IMR-90 (cell line): ENCODE data around the gene CHTF8. TPM values are rescaled to one million over a fixed set of nuclear protein-coding genes. Genes with fewer than 3 reads are reported as not detected.

Source experiments
- ATAC-seq: fragments of 200-7000 bp; cut with Tn5 transposase; 2 replicates; pipeline ENCODE4 v1.9.1; 2020; ENCODE audit warnings: low read depth, mild to moderate bottlenecking, moderate library complexity
- BruUV-seq: library from RNA; stranded (reverse); fragments of 400-500 nt; replicated peaks from 2 replicates; lab custom pipeline; 2021; lab: Mats Ljungman, UMichigan
- CTCF ChIA-PET: fragments of 300-600 bp; formaldehyde crosslinking; extraction: SDS; loops from one replicate; lab custom pipeline; 2021; ENCODE audit warnings: antibody characterized with exemption; lab: Yijun Ruan, JAX
- POLR2A ChIA-PET: fragments of 300-600 bp; sonication (Branson Sonifier 250); formaldehyde crosslinking; loops from one replicate; lab custom pipeline; 2022; ENCODE audit warnings: antibody characterized with exemption; ENCODE audit not compliant: unreplicated experiment; lab: Charles Lee
- DNase-seq: peaks from one replicate; pipeline ENCODE4 v3.0.0; 2013
- H2AFZ ChIP-seq: replicated peaks from 2 replicates; pipeline ENCODE3; 2013; ENCODE audit warnings: low read length, mild to moderate bottlenecking; ENCODE audit not compliant: poor library complexity
- H2AK5ac ChIP-seq: 2 replicates; pipeline ENCODE4 v1.6.1; 2013; ENCODE audit warnings: low read depth, low read length, inconsistent platforms
- H2AK9ac ChIP-seq: replicated peaks from 2 replicates; pipeline ENCODE3; 2013; ENCODE audit warnings: mild to moderate bottlenecking, low read depth, low read length, moderate library complexity; ENCODE audit not compliant: poor library complexity
- H2BK120ac ChIP-seq: 2 replicates; pipeline ENCODE4 v1.6.1; 2013; ENCODE audit warnings: low read depth, low read length, inconsistent platforms
- H2BK15ac ChIP-seq: 3 replicates; pipeline ENCODE4 v1.6.1; 2013; ENCODE audit warnings: low read depth, low read length, inconsistent platforms
- H2BK20ac ChIP-seq: 2 replicates; pipeline ENCODE4 v1.6.1; 2013; ENCODE audit warnings: low read depth, mild to moderate bottlenecking, inconsistent platforms, low read length, moderate library complexity
- H2BK5ac ChIP-seq: 2 replicates; pipeline ENCODE4 v1.6.1; 2013; ENCODE audit warnings: mild to moderate bottlenecking, low read depth, low read length, inconsistent platforms; ENCODE audit not compliant: poor library complexity, severe bottlenecking
- H3K14ac ChIP-seq: replicated peaks from 2 replicates; pipeline ENCODE4 v1.6.1; 2013; ENCODE audit warnings: low read depth, low read length, inconsistent platforms
- H3K18ac ChIP-seq: 2 replicates; pipeline ENCODE4 v1.6.1; 2013; ENCODE audit warnings: low read depth, low read length, control low read depth
- H3K23ac ChIP-seq: 2 replicates; pipeline ENCODE4 v1.6.1; 2013; ENCODE audit warnings: low read depth, low read length, inconsistent platforms
- H3K27ac ChIP-seq: 2 replicates; pipeline ENCODE4 v1.5.1; 2013; ENCODE audit warnings: mild to moderate bottlenecking, control low read depth, low read length; ENCODE audit not compliant: insufficient read depth
- H3K27me3 ChIP-seq: 2 replicates; pipeline ENCODE4 v1.6.1; 2013; ENCODE audit warnings: low read length; ENCODE audit not compliant: control insufficient read depth, insufficient read depth
- H3K36me3 ChIP-seq: 2 replicates; pipeline ENCODE4 v1.6.1; 2013; ENCODE audit warnings: low read length, mixed read lengths; ENCODE audit not compliant: control insufficient read depth, insufficient read depth
- H3K4ac ChIP-seq: 2 replicates; pipeline ENCODE4 v1.6.1; 2013; ENCODE audit warnings: low read depth, low read length, inconsistent platforms
- H3K4me1 ChIP-seq: 2 replicates; pipeline ENCODE4 v1.6.1; 2013; ENCODE audit warnings: low read length, mixed read lengths; ENCODE audit not compliant: control insufficient read depth, insufficient read depth
- H3K4me2 ChIP-seq: 2 replicates; pipeline ENCODE4 v1.6.1; 2013; ENCODE audit warnings: low read depth, mild to moderate bottlenecking, control low read depth, low read length, moderate library complexity
- H3K4me3 ChIP-seq: 2 replicates; pipeline ENCODE4 v1.5.1; 2013; ENCODE audit warnings: low read depth, mild to moderate bottlenecking, control low read depth, low read length, moderate library complexity; ENCODE audit not compliant: insufficient read depth
- H3K56ac ChIP-seq: 2 replicates; pipeline ENCODE4 v1.6.1; 2013; ENCODE audit warnings: low read length, inconsistent platforms; ENCODE audit not compliant: insufficient read depth; ENCODE audit errors: extremely low read depth
- H3K79me1 ChIP-seq, 2 experiments: 2 replicates each; pipeline ENCODE4 v1.6.1; 2013; ENCODE audit warnings: low read length in 2 of 2, inconsistent platforms in 1 of 2, low read depth in 1 of 2
- H3K9ac ChIP-seq: 2 replicates; pipeline ENCODE4 v1.6.1; 2013; ENCODE audit warnings: low read depth, low read length, control low read depth
- H3K9me1 ChIP-seq: 2 replicates; pipeline ENCODE4 v1.6.1; 2013; ENCODE audit warnings: low read length, inconsistent platforms; ENCODE audit not compliant: insufficient read depth
- H3K9me3 ChIP-seq: 2 replicates; pipeline ENCODE4 v1.6.1; 2013; ENCODE audit warnings: low read length; ENCODE audit not compliant: control insufficient read depth, insufficient read depth
- H4K20me1 ChIP-seq: 2 replicates; pipeline ENCODE4 v1.6.1; 2013; ENCODE audit warnings: low read length, inconsistent platforms; ENCODE audit not compliant: insufficient read depth
- H4K5ac ChIP-seq: 2 replicates; pipeline ENCODE4 v1.6.1; 2013; ENCODE audit warnings: mild to moderate bottlenecking, low read depth, low read length, control low read depth
- H4K8ac ChIP-seq, 2 experiments: 2 replicates each; pipeline ENCODE4 v1.6.1; 2013; ENCODE audit warnings: low read depth in 2 of 2, low read length in 2 of 2, control low read depth in 1 of 2, inconsistent platforms in 1 of 2
- H4K91ac ChIP-seq: 2 replicates; pipeline ENCODE4 v1.6.1; 2013; ENCODE audit warnings: low read depth, low read length, inconsistent platforms; ENCODE audit not compliant: insufficient read depth
- CEBPB ChIP-seq: IDR thresholded peaks from 2 replicates; pipeline ENCODE4 v1.6.1; 2012; ENCODE audit warnings: low read depth, low read length, improper control_type of control experiment
- CTCF ChIP-seq: conservative IDR thresholded peaks from 2 replicates; pipeline ENCODE4 v1.5.1; 2012; ENCODE audit warnings: mild to moderate bottlenecking, low read depth, low read length, improper control_type of control experiment
- MAFK ChIP-seq: IDR thresholded peaks from 2 replicates; pipeline ENCODE4 v1.6.1; 2012; ENCODE audit warnings: low read depth, low read length, improper control_type of control experiment
- MXI1 ChIP-seq: IDR thresholded peaks from 2 replicates; pipeline ENCODE4 v1.6.1; 2012; ENCODE audit warnings: low read depth, mild to moderate bottlenecking, low read length, moderate library complexity, borderline replicate concordance
- RCOR1 ChIP-seq: IDR thresholded peaks from 2 replicates; pipeline ENCODE4 v1.6.1; 2012; ENCODE audit warnings: mild to moderate bottlenecking, low read length, improper control_type of control experiment; ENCODE audit not compliant: insufficient replicate concordance
- RFX5 ChIP-seq: IDR thresholded peaks from 2 replicates; pipeline ENCODE4 v1.8.0; 2012; ENCODE audit warnings: low read depth, mild to moderate bottlenecking, low read length, moderate library complexity
- WGBS, 2 experiments: methylation state at CpG; one replicate each; pipeline versions ENCODE4 v1.1.5 to v1.1.7; 2013; ENCODE audit warnings: missing lambda C conversion rate in 2 of 2; ENCODE audit not compliant: insufficient read length in 1 of 2; ENCODE audit errors: extremely low coverage in 2 of 2; 5-methylcytosine and 5-hydroxymethylcytosine counted together
- dilution Hi-C: fragments of 300-500 bp; cut with HindIII; formaldehyde crosslinking; loops from one replicate; pipeline ENCODE4 v1.14.3; 2018; ENCODE audit warnings: low sequenced_read_pairs; ENCODE audit not compliant: unreplicated experiment
- in situ Hi-C: fragments of 300-500 bp; cut with MboI; formaldehyde crosslinking; loops from 3 replicates; pipeline ENCODE4 v1.14.3; 2019; ENCODE audit warnings: low sequenced_read_pairs, inconsistent platforms, mixed read lengths
- intact Hi-C: fragments of 100-400 bp; cut with micrococcal nuclease; formaldehyde crosslinking; loops from 2 replicates; pipeline ENCODE4 v1.10.0; 2022
- polyA plus RNA-seq, 3 experiments: library from polyadenylated mRNA; depleted of rRNA; stranded (reverse); fragments of >200 nt; gene quantifications; 2 replicates each; pipeline ENCODE4 v1.2.3, GENCODE V29; 2012; ENCODE audit warnings: low replicate concordance in 1 of 3
- total RNA-seq: library from RNA; depleted of rRNA; stranded (reverse); fragments of >200 nt; gene quantifications from 2 replicates; pipeline ENCODE4 v1.2.3, GENCODE V29; 2012
- TF ChIP-seq, protein P1 (sequence below): fragments of 150-350 bp; IDR thresholded peaks from 2 replicates; pipeline ENCODE4 v1.6.1; 2017; ENCODE audit warnings: mild to moderate bottlenecking, antibody characterized with exemption, low read length, low read depth

Gene CHTF8
- total and polyA plus RNA-seq, 2 of the 4 experiments (the other 2 are of a cell fraction): 47.1 to 122 TPM

DNA sequence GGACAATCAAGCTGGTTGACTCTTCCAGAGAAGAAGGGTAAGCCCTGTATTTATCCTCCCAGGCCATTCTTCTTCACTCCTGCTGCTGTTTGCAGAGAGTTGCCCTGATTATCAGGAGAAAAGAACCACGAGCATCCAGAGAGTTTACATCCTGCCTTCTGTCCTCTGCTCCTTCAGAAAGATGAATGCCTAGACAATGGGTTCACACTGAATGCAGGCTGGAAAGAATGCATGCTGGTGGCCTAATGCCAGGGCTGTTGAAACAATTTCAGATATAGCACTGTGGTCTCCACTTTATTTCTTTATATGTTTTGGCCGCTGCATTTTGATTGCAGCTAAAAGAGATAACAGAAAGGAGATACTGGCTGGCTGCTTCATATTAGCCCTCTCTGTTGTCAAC is 48.1 kb downstream of the CHTF8 start:
- intact Hi-C loops (no loop called here), in situ Hi-C loops (no loop called here), dilution Hi-C loops (no loop called here)
- no TSS peak for BruUV-seq
- Histone ChIP-seq H3K4ac (no peak overlapping the region), H3K9me3 (no peaks in the 10 kb centered on the region), H4K91ac (no peak overlapping the region), H3K4me3 (no peak overlapping the region), H2AFZ (no peak overlapping the region), H2BK5ac (no peak overlapping the region), H4K5ac (no peak overlapping the region), H4K8ac (no peak overlapping the region), H2AK9ac (no peak overlapping the region), H3K4me1 (peaks cover 4% of the 10 kb centered on the region), H3K9ac (no peak overlapping the region), H2AK5ac (no peak overlapping the region), H2BK15ac (no peak overlapping the region), H3K79me1 (no peaks in the 10 kb centered on the region), H4K20me1 (no peaks in the 10 kb centered on the region), H2BK20ac (no peak overlapping the region), H3K27me3 (no peaks in the 10 kb centered on the region), H3K56ac (no peak overlapping the region), H2BK120ac (no peak overlapping the region), H3K36me3 (no peaks in the 10 kb centered on the region), H3K4me2 (no peak overlapping the region), H3K9me1 (peaks cover 10% of the 10 kb centered on the region), H3K14ac (0 out of 2 replicates have a peak overlapping the region, but pooled peaks have one; percentile 28), H3K18ac (no peak overlapping the region), H3K23ac (peak overlapping the region; percentile 31; the same call in 1 of the 2 replicates), H3K27ac (no peak overlapping the region)
- WGBS, 2 experiments: 0% methylated on average over 1 of the region's 2 CpGs; no CpG with 5 or more reads in 1 of the 2 experiments
- DNase-seq: peak; percentile 53
- TF ChIP-seq, protein P1, sequence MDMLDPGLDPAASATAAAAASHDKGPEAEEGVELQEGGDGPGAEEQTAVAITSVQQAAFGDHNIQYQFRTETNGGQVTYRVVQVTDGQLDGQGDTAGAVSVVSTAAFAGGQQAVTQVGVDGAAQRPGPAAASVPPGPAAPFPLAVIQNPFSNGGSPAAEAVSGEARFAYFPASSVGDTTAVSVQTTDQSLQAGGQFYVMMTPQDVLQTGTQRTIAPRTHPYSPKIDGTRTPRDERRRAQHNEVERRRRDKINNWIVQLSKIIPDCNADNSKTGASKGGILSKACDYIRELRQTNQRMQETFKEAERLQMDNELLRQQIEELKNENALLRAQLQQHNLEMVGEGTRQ: no peak
- TF ChIP-seq CEBPB (no peak), MAFK (no peak), MXI1 (no peak), RCOR1 (no peak), CTCF (no peak), RFX5 (no peak)
- ATAC-seq: peak; percentile 73
- ChIA-PET CTCF (no interaction called here), POLR2A (no interaction called here)
